ENCODE results near the gene LRRC63.

Gene LRRC63

GRCh38 chr13:46170268-46170667 lies 41.5 kb upstream of the LRRC63 start:
- no peak overlapping the region for H3K27ac ChIP-seq (ENCODE audit: low read depth, low read length)
- H3K4me3 ChIP-seq (ENCODE audit: low read depth in 1 of 2, low read length in 2 of 2) = no peak overlapping the region
- H3K27me3 ChIP-seq (ENCODE audit: control insufficient read depth in 1 of 2, insufficient read depth in 2 of 2, low read length in 2 of 2) = peaks cover 0 to 4% of the 10 kb centered on the region in 2 donors
- H3K9me3 ChIP-seq (ENCODE audit: control insufficient read depth in 1 of 2, low read length in 2 of 2) = no peaks in the 10 kb centered on the region
- no peaks in the 10 kb centered on the region for H3K36me3 ChIP-seq (ENCODE audit: control insufficient read depth in 1 of 2, insufficient read depth in 2 of 2, low read length in 2 of 2)
- peaks cover 6 to 31% of the 10 kb centered on the region in 2 donors for H3K4me1 ChIP-seq (ENCODE audit: control insufficient read depth in 1 of 2, insufficient read depth in 2 of 2, low read length in 2 of 2)
- H3K9ac ChIP-seq (ENCODE audit: low read depth in 1 of 2, low read length in 2 of 2) = no peak overlapping the region

- H3K9me3 ChIP-seq (ENCODE audit: control insufficient read depth in 1 of 2, low read length in 2 of 2) = no peaks in the 10 kb centered on the region
- H3K27ac ChIP-seq (ENCODE audit: low read depth, low read length) = no peak overlapping the region
- H3K4me3 ChIP-seq (ENCODE audit: low read depth in 1 of 2, low read length in 2 of 2) = no peak overlapping the region
- H3K4me1 ChIP-seq (ENCODE audit: control insufficient read depth in 1 of 2, insufficient read depth in 2 of 2, low read length in 2 of 2) = peaks cover 6 to 31% of the 10 kb centered on the region in 2 donors
- peaks cover 0 to 4% of the 10 kb centered on the region in 2 donors for H3K27me3 ChIP-seq (ENCODE audit: control insufficient read depth in 1 of 2, insufficient read depth in 2 of 2, low read length in 2 of 2)
- no peak overlapping the region for H3K9ac ChIP-seq (ENCODE audit: low read depth in 1 of 2, low read length in 2 of 2)
- no peaks in the 10 kb centered on the region for H3K36me3 ChIP-seq (ENCODE audit: control insufficient read depth in 1 of 2, insufficient read depth in 2 of 2, low read length in 2 of 2)
Observed at GRCh38 chr13:46170687-46171086, 41.0 kb upstream of the LRRC63 start.

- no peak overlapping the region for H3K9ac ChIP-seq (ENCODE audit: low read depth in 1 of 2, low read length in 2 of 2)
- H3K27ac ChIP-seq (ENCODE audit: low read depth, low read length) = no peak overlapping the region
- H3K9me3 ChIP-seq (ENCODE audit: control insufficient read depth in 1 of 2, low read length in 2 of 2) = no peaks in the 10 kb centered on the region
- peaks cover 0 to 4% of the 10 kb centered on the region in 2 donors for H3K27me3 ChIP-seq (ENCODE audit: control insufficient read depth in 1 of 2, insufficient read depth in 2 of 2, low read length in 2 of 2)
- H3K36me3 ChIP-seq (ENCODE audit: control insufficient read depth in 1 of 2, insufficient read depth in 2 of 2, low read length in 2 of 2) = no peaks in the 10 kb centered on the region
- H3K4me3 ChIP-seq (ENCODE audit: low read depth in 1 of 2, low read length in 2 of 2) = no peak overlapping the region
- peaks cover 6 to 31% of the 10 kb centered on the region in 2 donors for H3K4me1 ChIP-seq (ENCODE audit: control insufficient read depth in 1 of 2, insufficient read depth in 2 of 2, low read length in 2 of 2)
Observed at GRCh38 chr13:46171217-46171616, 40.5 kb upstream of the LRRC63 start.

GRCh38 chr13:46171739-46172138 lies 40.0 kb upstream of the LRRC63 start:
- Histone ChIP-seq H3K4me3 (ENCODE audit: low read depth in 1 of 2, low read length in 2 of 2) (peak overlapping the region in 1 of 2 donors; percentile 14), H3K27ac (ENCODE audit: low read depth, low read length) (no peak overlapping the region), H3K36me3 (ENCODE audit: control insufficient read depth in 1 of 2, insufficient read depth in 2 of 2, low read length in 2 of 2) (no peaks in the 10 kb centered on the region), H3K4me1 (ENCODE audit: control insufficient read depth in 1 of 2, insufficient read depth in 2 of 2, low read length in 2 of 2) (peaks cover 6 to 31% of the 10 kb centered on the region in 2 donors), H3K27me3 (ENCODE audit: control insufficient read depth in 1 of 2, insufficient read depth in 2 of 2, low read length in 2 of 2) (peaks cover 0 to 4% of the 10 kb centered on the region in 2 donors), H3K9me3 (ENCODE audit: control insufficient read depth in 1 of 2, low read length in 2 of 2) (no peaks in the 10 kb centered on the region), H3K9ac (ENCODE audit: low read depth in 1 of 2, low read length in 2 of 2) (no peak overlapping the region)

- Histone ChIP-seq H3K9ac (ENCODE audit: low read depth in 1 of 2, low read length in 2 of 2) (no peak overlapping the region), H3K27ac (ENCODE audit: low read depth, low read length) (no peak overlapping the region), H3K9me3 (ENCODE audit: control insufficient read depth in 1 of 2, low read length in 2 of 2) (no peaks in the 10 kb centered on the region), H3K27me3 (ENCODE audit: control insufficient read depth in 1 of 2, insufficient read depth in 2 of 2, low read length in 2 of 2) (peaks cover 0 to 4% of the 10 kb centered on the region in 2 donors), H3K4me3 (ENCODE audit: low read depth in 1 of 2, low read length in 2 of 2) (no peak overlapping the region), H3K4me1 (ENCODE audit: control insufficient read depth in 1 of 2, insufficient read depth in 2 of 2, low read length in 2 of 2) (peaks cover 6 to 25% of the 10 kb centered on the region in 2 donors), H3K36me3 (ENCODE audit: control insufficient read depth in 1 of 2, insufficient read depth in 2 of 2, low read length in 2 of 2) (no peaks in the 10 kb centered on the region)
Observed at GRCh38 chr13:46172531-46172991, 39.2 kb upstream of the LRRC63 start.

GRCh38 chr13:46173656-46174055 lies 38.1 kb upstream of the LRRC63 start:
- Histone ChIP-seq H3K36me3 (ENCODE audit: control insufficient read depth in 1 of 2, insufficient read depth in 2 of 2, low read length in 2 of 2) (no peaks in the 10 kb centered on the region), H3K27ac (ENCODE audit: low read depth, low read length) (no peak overlapping the region), H3K27me3 (ENCODE audit: control insufficient read depth in 1 of 2, insufficient read depth in 2 of 2, low read length in 2 of 2) (peaks cover 0 to 4% of the 10 kb centered on the region in 2 donors), H3K9ac (ENCODE audit: low read depth in 1 of 2, low read length in 2 of 2) (no peak overlapping the region), H3K4me1 (ENCODE audit: control insufficient read depth in 1 of 2, insufficient read depth in 2 of 2, low read length in 2 of 2) (peaks cover 6 to 19% of the 10 kb centered on the region in 2 donors), H3K9me3 (ENCODE audit: control insufficient read depth in 1 of 2, low read length in 2 of 2) (no peaks in the 10 kb centered on the region), H3K4me3 (ENCODE audit: low read depth in 1 of 2, low read length in 2 of 2) (no peak overlapping the region)

GRCh38 chr13:46176756-46177155 lies 35.0 kb upstream of the LRRC63 start:
- no peaks in the 10 kb centered on the region for H3K36me3 ChIP-seq (ENCODE audit: control insufficient read depth in 1 of 2, insufficient read depth in 2 of 2, low read length in 2 of 2)
- H3K27me3 ChIP-seq (ENCODE audit: control insufficient read depth in 1 of 2, insufficient read depth in 2 of 2, low read length in 2 of 2) = peaks cover 0 to 4% of the 10 kb centered on the region in 2 donors
- H3K9me3 ChIP-seq (ENCODE audit: control insufficient read depth in 1 of 2, low read length in 2 of 2) = no peaks in the 10 kb centered on the region
- H3K9ac ChIP-seq (ENCODE audit: low read depth in 1 of 2, low read length in 2 of 2) = no peak overlapping the region
- no peak overlapping the region for H3K27ac ChIP-seq (ENCODE audit: low read depth, low read length)
- peak overlapping the region in 1 of 2 donors; percentile 19 for H3K4me3 ChIP-seq (ENCODE audit: low read depth in 1 of 2, low read length in 2 of 2)
- H3K4me1 ChIP-seq (ENCODE audit: control insufficient read depth in 1 of 2, insufficient read depth in 2 of 2, low read length in 2 of 2) = peaks cover 0 to 6% of the 10 kb centered on the region in 2 donors

GRCh38 chr13:46178143-46178542 lies 33.6 kb upstream of the LRRC63 start:
- no peak overlapping the region for H3K9ac ChIP-seq (ENCODE audit: low read depth in 1 of 2, low read length in 2 of 2)
- peak overlapping the region; percentile 0 to 37 for H3K4me3 ChIP-seq (ENCODE audit: low read depth in 1 of 2, low read length in 2 of 2)
- no peak overlapping the region for H3K27ac ChIP-seq (ENCODE audit: low read depth, low read length)
- H3K36me3 ChIP-seq (ENCODE audit: control insufficient read depth in 1 of 2, insufficient read depth in 2 of 2, low read length in 2 of 2) = no peaks in the 10 kb centered on the region
- H3K4me1 ChIP-seq (ENCODE audit: control insufficient read depth in 1 of 2, insufficient read depth in 2 of 2, low read length in 2 of 2) = no peaks in the 10 kb centered on the region
- H3K9me3 ChIP-seq (ENCODE audit: control insufficient read depth in 1 of 2, low read length in 2 of 2) = no peaks in the 10 kb centered on the region
- peaks cover 0 to 4% of the 10 kb centered on the region in 2 donors for H3K27me3 ChIP-seq (ENCODE audit: control insufficient read depth in 1 of 2, insufficient read depth in 2 of 2, low read length in 2 of 2)

GRCh38 chr13:46178821-46179220 lies 32.9 kb upstream of the LRRC63 start:
- Histone ChIP-seq H3K36me3 (ENCODE audit: control insufficient read depth in 1 of 2, insufficient read depth in 2 of 2, low read length in 2 of 2) (no peaks in the 10 kb centered on the region), H3K27ac (ENCODE audit: low read depth, low read length) (no peak overlapping the region), H3K4me1 (ENCODE audit: control insufficient read depth in 1 of 2, insufficient read depth in 2 of 2, low read length in 2 of 2) (no peaks in the 10 kb centered on the region), H3K27me3 (ENCODE audit: control insufficient read depth in 1 of 2, insufficient read depth in 2 of 2, low read length in 2 of 2) (peaks cover 0 to under 1% of the 10 kb centered on the region in 2 donors), H3K9me3 (ENCODE audit: control insufficient read depth in 1 of 2, low read length in 2 of 2) (no peaks in the 10 kb centered on the region), H3K4me3 (ENCODE audit: low read depth in 1 of 2, low read length in 2 of 2) (no peak overlapping the region), H3K9ac (ENCODE audit: low read depth in 1 of 2, low read length in 2 of 2) (no peak overlapping the region)

- H3K4me3 ChIP-seq (ENCODE audit: low read depth in 1 of 2, low read length in 2 of 2) = peak overlapping the region in 1 of 2 donors; percentile 7
- H3K9ac ChIP-seq (ENCODE audit: low read depth in 1 of 2, low read length in 2 of 2) = no peak overlapping the region
- no peaks in the 10 kb centered on the region for H3K36me3 ChIP-seq (ENCODE audit: control insufficient read depth in 1 of 2, insufficient read depth in 2 of 2, low read length in 2 of 2)
- H3K9me3 ChIP-seq (ENCODE audit: control insufficient read depth in 1 of 2, low read length in 2 of 2) = no peaks in the 10 kb centered on the region
- no peak overlapping the region for H3K27ac ChIP-seq (ENCODE audit: low read depth, low read length)
- H3K4me1 ChIP-seq (ENCODE audit: control insufficient read depth in 1 of 2, insufficient read depth in 2 of 2, low read length in 2 of 2) = no peaks in the 10 kb centered on the region
- no peaks in the 10 kb centered on the region for H3K27me3 ChIP-seq (ENCODE audit: control insufficient read depth in 1 of 2, insufficient read depth in 2 of 2, low read length in 2 of 2)
Observed at GRCh38 chr13:46179491-46179908, 32.2 kb upstream of the LRRC63 start.
